ENCODE results near the gene PCSK4. TPM values are rescaled to one million over a fixed set of nuclear protein-coding genes. Genes with fewer than 3 reads are reported as not detected.

The PCSK4 gene
- polyA plus RNA-seq, 2 of the 4 experiments (the other 2 are of a cell fraction), result 0.76 to 2.1 TPM

DNA sequence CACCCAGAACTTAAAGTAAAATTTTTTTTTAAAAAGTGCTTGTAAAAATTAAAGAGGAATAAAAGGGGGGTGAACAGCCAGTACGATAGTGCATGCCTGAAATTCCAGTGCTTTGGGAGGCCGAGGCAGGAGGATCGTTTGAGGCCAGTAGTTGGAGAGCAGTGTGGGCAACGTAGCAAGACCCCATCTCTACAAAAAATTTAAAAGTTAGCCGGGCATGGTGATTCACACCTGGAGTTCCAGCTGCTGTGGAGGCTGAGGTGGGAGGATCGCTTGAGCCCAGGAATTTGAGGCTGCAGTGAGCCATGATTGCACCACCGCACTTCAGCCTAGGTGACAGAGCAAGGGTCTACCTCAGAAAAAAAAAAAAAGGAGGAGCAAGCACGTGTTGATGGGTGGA, 14.9 kb upstream of the PCSK4 start:
- ChIA-PET POLR2A (no interaction called here), CTCF (interaction anchor here (2.1 kb wide), 1 partner anchor 27 kb away, joined by 6 read pairs; no protein-coding TSS in a partner anchor)
- H3K4me3 ChIP-seq, result no peak overlapping the region
- TF ChIP-seq FOXS1 (CRISPR knock-in tag; IDR thresholded peaks at IDR 0.05), result no peak
- no peak for DNase-seq (ENCODE audit: low read depth in 1 of 2, low spot score in 1 of 2)
- no peak overlapping the region for H3K27ac ChIP-seq
- 65% methylated on average over 8 of the region's 8 CpGs for WGBS (ENCODE audit: missing lambda C conversion rate)
- H3K9me3 ChIP-seq, result no peaks in the 10 kb centered on the region
- no peak for FAIRE-seq
- ATAC-seq, result no peak
- no peak overlapping the region for H3K4me2 ChIP-seq
- peaks cover 16% of the 10 kb centered on the region; the same call in 2 of the 3 replicates for H3K4me1 ChIP-seq

DNA sequence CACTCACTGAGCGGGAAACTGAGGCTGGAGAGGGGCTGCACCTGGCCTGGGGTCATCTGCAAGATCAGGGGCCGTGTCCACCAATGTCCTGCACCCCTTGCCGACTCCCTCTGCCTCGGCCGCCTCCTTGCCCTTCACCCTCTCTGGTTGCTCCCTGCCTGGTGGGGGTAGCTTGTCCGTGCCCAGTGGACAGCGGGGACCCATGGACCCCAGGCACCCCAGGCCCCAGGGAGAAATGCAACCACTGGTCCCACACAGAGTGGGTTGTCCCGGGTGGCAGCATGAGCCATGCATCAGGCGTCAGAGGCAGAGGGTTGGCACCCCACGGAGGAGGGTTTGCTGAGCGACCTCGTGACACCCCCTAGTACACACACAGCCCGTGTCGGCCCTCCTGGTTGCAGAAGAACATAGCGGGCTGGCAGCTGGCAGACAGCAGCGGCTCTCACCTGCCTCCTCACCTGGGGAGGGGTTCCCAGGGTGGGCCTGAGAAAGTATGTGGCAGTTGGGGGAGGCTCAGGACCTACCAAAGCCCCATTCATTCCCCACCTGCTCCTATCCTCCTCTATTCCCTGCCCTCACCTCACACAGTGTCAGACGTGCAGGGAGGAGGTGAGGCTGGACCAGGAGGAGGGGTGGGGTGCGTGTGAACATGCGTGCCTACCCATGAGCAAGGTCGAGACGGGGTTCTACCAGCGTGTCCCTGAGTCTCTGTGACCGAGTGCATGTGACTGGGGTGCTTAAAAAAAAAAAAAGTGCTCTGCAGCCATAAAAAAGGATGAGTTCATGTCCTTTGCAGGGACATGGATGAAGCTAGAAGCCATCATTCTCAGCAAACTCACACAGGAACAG, 14.0 kb upstream of the PCSK4 start:
- no peak for FAIRE-seq
- POLR2A ChIA-PET, result no interaction called here

More for the DNA sequence above, 14.0 kb upstream of the PCSK4 start:
- Histone ChIP-seq H3K9me3 (no peaks in the 10 kb centered on the region), H3K4me2 (peak overlapping the region; percentile 89; the same call in 2 of the 3 replicates), H3K4me1 (peaks cover 16% of the 10 kb centered on the region; the same call in 2 of the 3 replicates), H3K27ac (peak overlapping the region in 1 of 2 experiments; percentile 84; a peak in 1 of 6 replicates), H3K4me3 (no peak overlapping the region)
- 69% methylated on average over 17 of the region's 23 CpGs for WGBS (ENCODE audit: missing lambda C conversion rate)
- TF ChIP-seq BHLHE40 (IDR thresholded peaks at IDR 0.05; ENCODE audit: low read depth, low read length), result no peak
- TF ChIP-seq, protein P1, sequence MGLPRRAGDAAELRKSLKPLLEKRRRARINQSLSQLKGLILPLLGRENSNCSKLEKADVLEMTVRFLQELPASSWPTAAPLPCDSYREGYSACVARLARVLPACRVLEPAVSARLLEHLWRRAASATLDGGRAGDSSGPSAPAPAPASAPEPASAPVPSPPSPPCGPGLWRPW (IDR thresholded peaks at IDR 0.05), result no peak
- TF ChIP-seq, protein P2, sequence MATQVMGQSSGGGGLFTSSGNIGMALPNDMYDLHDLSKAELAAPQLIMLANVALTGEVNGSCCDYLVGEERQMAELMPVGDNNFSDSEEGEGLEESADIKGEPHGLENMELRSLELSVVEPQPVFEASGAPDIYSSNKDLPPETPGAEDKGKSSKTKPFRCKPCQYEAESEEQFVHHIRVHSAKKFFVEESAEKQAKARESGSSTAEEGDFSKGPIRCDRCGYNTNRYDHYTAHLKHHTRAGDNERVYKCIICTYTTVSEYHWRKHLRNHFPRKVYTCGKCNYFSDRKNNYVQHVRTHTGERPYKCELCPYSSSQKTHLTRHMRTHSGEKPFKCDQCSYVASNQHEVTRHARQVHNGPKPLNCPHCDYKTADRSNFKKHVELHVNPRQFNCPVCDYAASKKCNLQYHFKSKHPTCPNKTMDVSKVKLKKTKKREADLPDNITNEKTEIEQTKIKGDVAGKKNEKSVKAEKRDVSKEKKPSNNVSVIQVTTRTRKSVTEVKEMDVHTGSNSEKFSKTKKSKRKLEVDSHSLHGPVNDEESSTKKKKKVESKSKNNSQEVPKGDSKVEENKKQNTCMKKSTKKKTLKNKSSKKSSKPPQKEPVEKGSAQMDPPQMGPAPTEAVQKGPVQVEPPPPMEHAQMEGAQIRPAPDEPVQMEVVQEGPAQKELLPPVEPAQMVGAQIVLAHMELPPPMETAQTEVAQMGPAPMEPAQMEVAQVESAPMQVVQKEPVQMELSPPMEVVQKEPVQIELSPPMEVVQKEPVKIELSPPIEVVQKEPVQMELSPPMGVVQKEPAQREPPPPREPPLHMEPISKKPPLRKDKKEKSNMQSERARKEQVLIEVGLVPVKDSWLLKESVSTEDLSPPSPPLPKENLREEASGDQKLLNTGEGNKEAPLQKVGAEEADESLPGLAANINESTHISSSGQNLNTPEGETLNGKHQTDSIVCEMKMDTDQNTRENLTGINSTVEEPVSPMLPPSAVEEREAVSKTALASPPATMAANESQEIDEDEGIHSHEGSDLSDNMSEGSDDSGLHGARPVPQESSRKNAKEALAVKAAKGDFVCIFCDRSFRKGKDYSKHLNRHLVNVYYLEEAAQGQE (IDR thresholded peaks at IDR 0.05), result no peak
- TF ChIP-seq, protein P3, sequence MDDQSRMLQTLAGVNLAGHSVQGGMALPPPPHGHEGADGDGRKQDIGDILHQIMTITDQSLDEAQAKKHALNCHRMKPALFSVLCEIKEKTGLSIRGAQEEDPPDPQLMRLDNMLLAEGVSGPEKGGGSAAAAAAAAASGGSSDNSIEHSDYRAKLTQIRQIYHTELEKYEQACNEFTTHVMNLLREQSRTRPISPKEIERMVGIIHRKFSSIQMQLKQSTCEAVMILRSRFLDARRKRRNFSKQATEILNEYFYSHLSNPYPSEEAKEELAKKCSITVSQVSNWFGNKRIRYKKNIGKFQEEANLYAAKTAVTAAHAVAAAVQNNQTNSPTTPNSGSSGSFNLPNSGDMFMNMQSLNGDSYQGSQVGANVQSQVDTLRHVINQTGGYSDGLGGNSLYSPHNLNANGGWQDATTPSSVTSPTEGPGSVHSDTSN (IDR thresholded peaks at IDR 0.05), result no peak
- no peak for TF ChIP-seq CBX8 (IDR thresholded peaks at IDR 0.05)
- no peak for TF ChIP-seq POLR2A (IDR thresholded peaks at IDR 0.05; ENCODE audit: low read length)
- no peak for TF ChIP-seq FOSB (CRISPR knock-in tag; IDR thresholded peaks at IDR 0.05)
- TF ChIP-seq HEYL (CRISPR knock-in tag; IDR thresholded peaks at IDR 0.05), result no peak
- no peak for TF ChIP-seq FOSL2 (IDR thresholded peaks at IDR 0.05)
- TF ChIP-seq FOSL2 (CRISPR knock-in tag; IDR thresholded peaks at IDR 0.05), result no peak
- TF ChIP-seq HDAC2 (IDR thresholded peaks at IDR 0.05), result no peak
- TF ChIP-seq, protein P4, sequence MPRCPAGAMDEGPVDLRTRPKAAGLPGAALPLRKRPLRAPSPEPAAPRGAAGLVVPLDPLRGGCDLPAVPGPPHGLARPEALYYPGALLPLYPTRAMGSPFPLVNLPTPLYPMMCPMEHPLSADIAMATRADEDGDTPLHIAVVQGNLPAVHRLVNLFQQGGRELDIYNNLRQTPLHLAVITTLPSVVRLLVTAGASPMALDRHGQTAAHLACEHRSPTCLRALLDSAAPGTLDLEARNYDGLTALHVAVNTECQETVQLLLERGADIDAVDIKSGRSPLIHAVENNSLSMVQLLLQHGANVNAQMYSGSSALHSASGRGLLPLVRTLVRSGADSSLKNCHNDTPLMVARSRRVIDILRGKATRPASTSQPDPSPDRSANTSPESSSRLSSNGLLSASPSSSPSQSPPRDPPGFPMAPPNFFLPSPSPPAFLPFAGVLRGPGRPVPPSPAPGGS (IDR thresholded peaks at IDR 0.05), result no peak
- TF ChIP-seq, protein P5, sequence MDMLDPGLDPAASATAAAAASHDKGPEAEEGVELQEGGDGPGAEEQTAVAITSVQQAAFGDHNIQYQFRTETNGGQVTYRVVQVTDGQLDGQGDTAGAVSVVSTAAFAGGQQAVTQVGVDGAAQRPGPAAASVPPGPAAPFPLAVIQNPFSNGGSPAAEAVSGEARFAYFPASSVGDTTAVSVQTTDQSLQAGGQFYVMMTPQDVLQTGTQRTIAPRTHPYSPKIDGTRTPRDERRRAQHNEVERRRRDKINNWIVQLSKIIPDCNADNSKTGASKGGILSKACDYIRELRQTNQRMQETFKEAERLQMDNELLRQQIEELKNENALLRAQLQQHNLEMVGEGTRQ (IDR thresholded peaks at IDR 0.05), result no peak
- no peak for TF ChIP-seq SMC3 (IDR thresholded peaks at IDR 0.05)
- TF ChIP-seq KDM5A (IDR thresholded peaks at IDR 0.05), result no peak
- TF ChIP-seq, protein P6, sequence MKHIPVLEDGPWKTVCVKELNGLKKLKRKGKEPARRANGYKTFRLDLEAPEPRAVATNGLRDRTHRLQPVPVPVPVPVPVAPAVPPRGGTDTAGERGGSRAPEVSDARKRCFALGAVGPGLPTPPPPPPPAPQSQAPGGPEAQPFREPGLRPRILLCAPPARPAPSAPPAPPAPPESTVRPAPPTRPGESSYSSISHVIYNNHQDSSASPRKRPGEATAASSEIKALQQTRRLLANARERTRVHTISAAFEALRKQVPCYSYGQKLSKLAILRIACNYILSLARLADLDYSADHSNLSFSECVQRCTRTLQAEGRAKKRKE (CRISPR knock-in tag; IDR thresholded peaks at IDR 0.05; ENCODE audit: low read depth), result no peak
- no peak for TF ChIP-seq HOXA7 (CRISPR knock-in tag; IDR thresholded peaks at IDR 0.05)
- TF ChIP-seq, protein P7, sequence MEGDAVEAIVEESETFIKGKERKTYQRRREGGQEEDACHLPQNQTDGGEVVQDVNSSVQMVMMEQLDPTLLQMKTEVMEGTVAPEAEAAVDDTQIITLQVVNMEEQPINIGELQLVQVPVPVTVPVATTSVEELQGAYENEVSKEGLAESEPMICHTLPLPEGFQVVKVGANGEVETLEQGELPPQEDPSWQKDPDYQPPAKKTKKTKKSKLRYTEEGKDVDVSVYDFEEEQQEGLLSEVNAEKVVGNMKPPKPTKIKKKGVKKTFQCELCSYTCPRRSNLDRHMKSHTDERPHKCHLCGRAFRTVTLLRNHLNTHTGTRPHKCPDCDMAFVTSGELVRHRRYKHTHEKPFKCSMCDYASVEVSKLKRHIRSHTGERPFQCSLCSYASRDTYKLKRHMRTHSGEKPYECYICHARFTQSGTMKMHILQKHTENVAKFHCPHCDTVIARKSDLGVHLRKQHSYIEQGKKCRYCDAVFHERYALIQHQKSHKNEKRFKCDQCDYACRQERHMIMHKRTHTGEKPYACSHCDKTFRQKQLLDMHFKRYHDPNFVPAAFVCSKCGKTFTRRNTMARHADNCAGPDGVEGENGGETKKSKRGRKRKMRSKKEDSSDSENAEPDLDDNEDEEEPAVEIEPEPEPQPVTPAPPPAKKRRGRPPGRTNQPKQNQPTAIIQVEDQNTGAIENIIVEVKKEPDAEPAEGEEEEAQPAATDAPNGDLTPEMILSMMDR (IDR thresholded peaks at IDR 0.05), result no peak
- no peak for TF ChIP-seq ZNF302 (CRISPR knock-in tag; IDR thresholded peaks at IDR 0.05)
- DNase-seq (ENCODE audit: low read depth in 1 of 2, low spot score in 1 of 2) (no peak), ATAC-seq (no peak)
- CTCF ChIA-PET, result interaction anchor here (0.6 to 2.1 kb wide), 6 partner anchors 10 to 321 kb away, joined by 3 to 7 read pairs (median 4); no protein-coding TSS in a partner anchor

Measured in A549 (cell line).